Stomach (tissue), 9 donors: Measurements from ENCODE around the gene JAG2. TPM values are rescaled to one million over a fixed set of nuclear protein-coding genes. Genes with fewer than 3 reads are reported as not detected.

Experiments used
- DNase-seq, 2 donors: peaks; one replicate each; pipeline versions ENCODE4 v3.0.0 to v3.0.0-alpha.2; 2013 to 2019
- H3K27ac ChIP-seq, 5 donors: fragments of 200-600 bp in 4 of 5; sonication (generic) in 4 of 5; one replicate each; pipeline ENCODE4 v1.5.1; 2013 to 2019; ENCODE audit warnings: mild to moderate bottlenecking in 1 of 5, moderate library complexity in 1 of 5
- H3K27me3 ChIP-seq, 3 donors: fragments of 200-600 bp; sonication (generic); one replicate each; pipeline ENCODE4 v1.5.1; 2017 to 2019; ENCODE audit warnings: mixed run types in 1 of 3
- H3K36me3 ChIP-seq, 4 donors: fragments of 200-600 bp; sonication (generic); 1 replicate in 3 of 4; 2 replicates in 1 of 4; pipeline ENCODE4 v1.5.1; 2016 to 2019
- H3K4me1 ChIP-seq, 4 donors: fragments of 200-600 bp; sonication (generic); one replicate each; pipeline ENCODE4 v1.5.1; 2016 to 2019
- H3K4me3 ChIP-seq, 4 donors: fragments of 200-600 bp; sonication (generic) in 3 of 4; one replicate each; pipeline ENCODE4 v1.5.1; 2016 to 2019; ENCODE audit warnings: mild to moderate bottlenecking in 1 of 4
- H3K9me3 ChIP-seq, 4 donors: fragments of 200-600 bp; sonication (generic); one replicate each; pipeline ENCODE4 v1.5.1; 2016 to 2019
- CTCF ChIP-seq, 7 experiments: fragments of 450-650 bp in 4 of 7; fragments of 200-600 bp in 3 of 7; sonication (generic) in 3 of 7; IDR thresholded peaks; one replicate each; pipeline ENCODE4 v1.5.1; 2016 to 2019; ENCODE audit warnings: antibody characterized with exemption in 7 of 7, control low read depth in 2 of 7, mild to moderate bottlenecking in 1 of 7
- EP300 ChIP-seq: sonication (generic); formaldehyde crosslinking; IDR thresholded peaks from one replicate; pipeline ENCODE4 v1.6.1; 2017; ENCODE audit warnings: antibody characterized with exemption
- POLR2A ChIP-seq, 4 donors: fragments of 450-650 bp; IDR thresholded peaks; one replicate each; pipeline ENCODE4 v1.6.1; 2016; ENCODE audit warnings: antibody characterized with exemption in 4 of 4, control low read depth in 2 of 4, mild to moderate bottlenecking in 1 of 4, moderate library complexity in 1 of 4
- POLR2AphosphoS5 ChIP-seq, 3 donors: sonication (generic); formaldehyde crosslinking; IDR thresholded peaks; one replicate each; pipeline ENCODE4 v1.6.1; 2016; ENCODE audit warnings: antibody characterized with exemption in 3 of 3
- WGBS, 5 donors: extraction: QIAGEN DNeasy Blood & Tissue Kit in 3 of 5; methylation state at CpG; one replicate each; pipeline versions ENCODE4 v1.1.5 to v1.1.7; 2013 to 2018; 5-methylcytosine and 5-hydroxymethylcytosine counted together
- intact Hi-C: fragments of 100-400 bp; cut with DNase I; formaldehyde crosslinking; loops from one replicate; pipeline ENCODE4 v1.15.1; 2023; ENCODE audit warnings: low total_unique reads
- polyA plus RNA-seq, 3 donors: library from polyadenylated mRNA; stranded (reverse); fragments of 200-250 nt; gene quantifications; one replicate each; pipeline ENCODE4 v1.2.3, GENCODE V29; 2013
- total RNA-seq, 5 donors: library from RNA; depleted of rRNA; stranded (reverse); fragments of >200 nt; gene quantifications; one replicate each; pipeline versions ENCODE4 v1.1.0 to v1.2.3, GENCODE V29; 2014 to 2016
- donor health status: healthy with polysubstance abuse.
- donor health status: Bipolar disorder and iron deficiency.
- donor health status: healthy.

Gene JAG2
- total and polyA plus RNA-seq, 8 donors: 6.0 to 117 (median 15.6) TPM

- Histone ChIP-seq H3K9me3 (no peaks in the 10 kb centered on the region), H3K36me3 (no peaks in the 10 kb centered on the region), H3K4me1 (peaks cover 25 to 49% (median 41%) of the 10 kb centered on the region in 4 donors), H3K4me3 (no peak overlapping the region), H3K27ac (no peak overlapping the region), H3K27me3 (peaks cover 0 to 72% (median 17%) of the 10 kb centered on the region in 3 donors)
- DNase-seq: no peak
- 61 to 77% (median 71%) methylated on average over 18 to 32 of the region's 32 CpGs for WGBS, 5 donors
- TF ChIP-seq CTCF (IDR thresholded peaks at IDR 0.05): no peak
- no peak for TF ChIP-seq POLR2A (IDR thresholded peaks at IDR 0.05)
- TF ChIP-seq EP300: no peak
- TF ChIP-seq POLR2AphosphoS5 (IDR thresholded peaks at IDR 0.05): no peak
- intact Hi-C loops: no loop called here
Observed at GRCh38 chr14:105165761-105166485, 2.7 kb downstream of the JAG2 start.

GRCh38 chr14:105165134-105165704 is 3.4 kb downstream of the JAG2 start:
- Histone ChIP-seq H3K36me3 (no peaks in the 10 kb centered on the region), H3K27me3 (peaks cover 0 to 64% (median 17%) of the 10 kb centered on the region in 3 donors), H3K4me1 (peaks cover 18 to 42% (median 34%) of the 10 kb centered on the region in 4 donors), H3K4me3 (no peak overlapping the region), H3K27ac (no peak overlapping the region), H3K9me3 (no peaks in the 10 kb centered on the region)
- DNase-seq: no peak
- 53 to 68% (median 60%) methylated on average over 1 to 10 of the region's 10 CpGs for WGBS, 5 donors
- intact Hi-C loops: no loop called here
- TF ChIP-seq EP300 (no peak), CTCF (IDR thresholded peaks at IDR 0.05) (no peak), POLR2A (IDR thresholded peaks at IDR 0.05) (no peak), POLR2AphosphoS5 (IDR thresholded peaks at IDR 0.05) (no peak)

- no peak for TF ChIP-seq POLR2AphosphoS5 (IDR thresholded peaks at IDR 0.05)
- TF ChIP-seq POLR2A (IDR thresholded peaks at IDR 0.05): no peak
- 83 to 89% (median 88%) methylated on average over 12 to 18 of the region's 18 CpGs for WGBS, 5 donors
- Histone ChIP-seq H3K36me3 (no peaks in the 10 kb centered on the region), H3K9me3 (no peaks in the 10 kb centered on the region), H3K27ac (no peak overlapping the region), H3K4me1 (peaks cover 10 to 27% (median 21%) of the 10 kb centered on the region in 4 donors), H3K4me3 (no peak overlapping the region), H3K27me3 (peaks cover 0 to 47% (median 14%) of the 10 kb centered on the region in 3 donors)
- DNase-seq: no peak
- intact Hi-C loops: no loop called here
Observed at GRCh38 chr14:105163040-105163742, 5.4 kb downstream of the JAG2 start.

GRCh38 chr14:105162669-105162979 is 6.0 kb downstream of the JAG2 start:
- intact Hi-C loops: no loop called here
- Histone ChIP-seq H3K4me1 (peaks cover 7 to 23% (median 17%) of the 10 kb centered on the region in 4 donors), H3K36me3 (no peaks in the 10 kb centered on the region), H3K9me3 (no peaks in the 10 kb centered on the region), H3K4me3 (no peak overlapping the region), H3K27ac (no peak overlapping the region), H3K27me3 (peaks cover 0 to 43% (median 11%) of the 10 kb centered on the region in 3 donors)
- 87 to 100% (median 94%) methylated on average over 2 of the region's 2 CpGs; no CpG with 5 or more reads in 1 of the 5 donors for WGBS, 5 donors
- DNase-seq: no peak
- TF ChIP-seq CTCF (IDR thresholded peaks at IDR 0.05): no peak
- no peak for TF ChIP-seq POLR2A (IDR thresholded peaks at IDR 0.05)
- no peak for TF ChIP-seq EP300
- no peak for TF ChIP-seq POLR2AphosphoS5 (IDR thresholded peaks at IDR 0.05)
